ENCODE measurements around the gene TOR2A.
"Not testable (repeated sequence)": the region's sequence is repeated elsewhere in the genome, so short reads cannot be mapped to it uniquely, and the experiment has no call there.

TOR2A gene

GRCh38 chr9:127768698-127769097 is 33.6 kb upstream of the TOR2A start:
- DNase-seq: no peak

DNA sequence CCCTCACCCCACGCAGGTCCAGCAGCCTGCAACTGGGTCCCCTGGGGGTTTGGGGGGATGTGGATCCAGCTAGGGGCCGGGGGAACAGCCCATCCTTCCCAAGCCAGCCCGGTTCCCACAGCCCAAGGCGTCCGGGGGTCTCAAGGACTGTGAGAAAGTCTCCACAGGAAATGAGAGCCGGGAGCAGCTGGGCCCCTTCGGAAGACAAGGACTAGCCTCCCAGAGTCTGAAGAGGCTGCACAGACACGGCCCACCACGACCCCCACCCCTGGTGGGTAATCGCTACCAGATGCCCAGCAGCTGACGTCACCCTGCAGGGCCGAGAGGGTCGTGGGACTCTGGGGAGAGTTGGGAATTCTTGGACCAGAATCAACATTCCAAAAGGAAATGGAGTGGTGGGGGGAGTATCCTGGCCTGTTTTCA is 32.8 kb upstream of the TOR2A start:
- DNase-seq: peak; percentile 74

GRCh38 chr9:127767410-127767809 is 32.3 kb upstream of the TOR2A start:
- no peak for DNase-seq

GRCh38 chr9:127765418-127765817 is 30.3 kb upstream of the TOR2A start:
- no peak for DNase-seq

DNA sequence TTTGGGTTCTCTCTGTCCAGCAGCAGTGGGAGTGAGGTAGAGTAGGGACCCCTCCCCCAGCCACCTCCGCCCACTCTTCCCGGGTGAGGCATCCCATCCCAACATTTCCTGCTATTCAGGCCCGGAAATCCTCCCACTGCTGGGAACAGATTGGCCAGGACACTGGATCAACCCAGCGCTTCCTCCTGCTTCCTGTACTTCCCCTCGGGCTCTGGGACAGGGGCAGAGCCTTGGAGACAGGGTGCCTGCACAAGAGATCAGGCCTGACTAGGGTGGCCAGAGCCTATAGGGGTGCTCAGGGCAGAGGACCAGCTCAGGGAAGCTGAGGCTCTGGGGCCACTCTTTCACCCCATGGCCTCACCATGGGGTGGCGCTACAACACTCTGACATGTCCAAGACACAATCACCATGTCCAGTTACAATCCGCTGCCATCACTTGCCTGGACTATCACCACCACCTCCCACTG is 28.9 kb upstream of the TOR2A start:
- no peak for DNase-seq

- DNase-seq: no peak
These were observed 27.1 kb upstream of the TOR2A start for GRCh38 chr9:127762111-127762676.

- no peak for DNase-seq
These were observed 26.4 kb upstream of the TOR2A start for GRCh38 chr9:127761491-127761956.

GRCh38 chr9:127761061-127761460 is 26.0 kb upstream of the TOR2A start:
- DNase-seq: no peak

GRCh38 chr9:127758843-127759242 is 23.7 kb upstream of the TOR2A start:
- no peak for DNase-seq

DNA sequence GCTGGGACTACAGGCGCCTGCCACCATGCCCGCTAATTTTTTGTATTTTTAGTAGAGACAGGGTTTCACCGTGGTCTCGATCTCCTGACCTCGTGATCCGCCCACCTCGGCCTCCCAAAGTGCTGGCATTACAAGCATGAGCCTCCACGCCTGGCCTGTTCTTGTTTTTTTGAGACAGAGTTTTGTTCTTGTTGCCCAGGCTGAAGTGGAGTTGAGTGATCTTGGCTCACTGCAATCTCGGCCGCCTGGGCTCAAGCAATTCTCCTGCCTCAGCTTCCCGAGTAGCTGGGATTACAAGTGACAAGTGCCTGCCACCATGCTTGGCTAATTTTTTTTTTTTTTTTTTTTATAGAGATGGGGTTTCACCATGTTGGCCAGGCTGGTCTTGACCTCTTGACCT is 21.7 kb upstream of the TOR2A start:
- not testable (repeated sequence) for DNase-seq

DNA sequence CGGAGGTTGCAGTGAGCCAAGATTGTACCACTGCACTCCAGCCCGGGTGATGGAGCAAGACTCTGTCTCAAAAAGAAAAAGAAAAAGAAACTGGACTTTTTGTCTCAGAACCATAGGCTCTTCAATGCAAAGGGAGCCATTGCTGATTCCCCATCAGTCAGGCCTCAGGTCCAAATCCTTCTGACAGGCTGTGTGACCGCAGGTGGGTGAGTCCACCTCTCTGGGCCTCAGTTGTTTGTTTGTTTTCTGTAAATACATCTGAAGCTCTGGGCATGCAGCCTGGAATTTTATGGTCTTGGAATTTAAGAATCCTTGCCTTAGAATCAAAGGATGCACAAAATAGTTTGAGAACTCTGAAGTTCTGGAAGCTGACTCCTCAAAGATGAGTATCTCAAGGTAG is 21.1 kb upstream of the TOR2A start:
- no peak for DNase-seq

- no peak for DNase-seq
These were observed 20.3 kb upstream of the TOR2A start for GRCh38 chr9:127755061-127756060.

- DNase-seq: no peak
These were observed 19.3 kb upstream of the TOR2A start for GRCh38 chr9:127754099-127755060.

DNA sequence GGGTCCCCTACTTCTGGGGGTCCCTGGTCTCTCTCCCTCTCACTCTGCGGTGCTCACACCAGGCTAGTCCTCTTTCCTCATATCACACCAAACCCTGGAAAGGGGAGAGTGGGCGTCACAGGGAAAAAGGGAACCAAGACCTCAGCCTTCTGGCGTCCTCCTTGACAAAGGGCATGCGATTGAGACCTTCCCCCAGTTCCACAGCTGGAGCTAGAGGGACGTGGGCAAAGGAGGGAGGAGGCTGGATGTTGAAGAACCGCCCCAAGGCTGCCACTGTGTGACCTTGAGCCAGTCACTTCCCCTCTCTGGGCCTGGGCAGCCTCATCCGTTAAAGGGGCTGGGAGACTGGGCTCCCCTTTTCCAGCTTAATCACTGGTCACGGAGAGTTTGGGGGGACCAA is 18.5 kb upstream of the TOR2A start:
- DNase-seq: no peak

DNA sequence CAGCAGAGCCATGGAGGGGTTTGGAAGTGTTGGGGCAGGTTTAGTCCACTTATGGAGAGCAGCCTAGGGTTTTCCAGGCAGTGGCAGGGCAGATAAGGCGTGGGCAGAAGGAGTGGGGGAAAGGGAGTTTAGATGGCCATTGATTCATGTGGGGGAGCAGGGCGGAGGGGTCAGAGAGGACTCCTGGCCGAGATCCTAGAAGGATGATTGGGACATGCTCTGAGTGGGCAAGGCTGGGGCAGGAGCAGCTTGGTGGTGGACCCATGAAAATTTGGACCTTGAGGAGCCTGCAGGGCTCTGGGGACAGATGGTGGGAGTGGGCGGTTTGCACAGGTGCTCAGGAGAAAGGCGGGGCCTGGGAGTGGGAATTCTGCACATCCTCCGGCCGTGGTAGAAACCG is 18.1 kb upstream of the TOR2A start:
- DNase-seq: no peak

GRCh38 chr9:127751269-127752054 is 16.4 kb upstream of the TOR2A start:
- DNase-seq: no peak

GRCh38 chr9:127749090-127749787 is 14.1 kb upstream of the TOR2A start:
- DNase-seq: no peak

GRCh38 chr9:127746959-127747569 is 12.0 kb upstream of the TOR2A start:
- DNase-seq: no peak

- DNase-seq: no peak
These were observed 9.5 kb upstream of the TOR2A start for GRCh38 chr9:127744398-127745110.
